ENCODE measurements around the gene ABL2.

The ABL2 gene

DNA sequence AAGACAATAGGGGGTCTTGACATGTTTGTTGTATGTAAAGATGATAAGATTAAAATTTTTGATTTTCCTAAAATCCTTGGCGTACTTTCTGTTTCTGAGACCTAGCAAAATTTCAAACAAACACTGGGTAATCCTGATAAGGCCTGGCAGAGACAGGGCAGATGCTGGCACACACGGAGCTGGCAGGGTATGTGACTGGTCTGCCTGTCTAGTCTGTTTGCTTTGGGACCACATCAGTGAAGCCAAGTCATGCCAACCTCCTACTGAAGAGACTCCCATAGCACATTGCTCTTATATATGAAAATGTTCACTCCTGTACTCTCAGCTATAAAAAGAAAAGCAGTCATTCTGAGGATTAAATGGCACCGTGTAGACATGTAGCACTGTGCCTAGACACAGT, 133.6 kb downstream of the ABL2 start:
- no peak for DNase-seq (ENCODE audit: low read depth in 1 of 2, low spot score in 1 of 2)

DNA sequence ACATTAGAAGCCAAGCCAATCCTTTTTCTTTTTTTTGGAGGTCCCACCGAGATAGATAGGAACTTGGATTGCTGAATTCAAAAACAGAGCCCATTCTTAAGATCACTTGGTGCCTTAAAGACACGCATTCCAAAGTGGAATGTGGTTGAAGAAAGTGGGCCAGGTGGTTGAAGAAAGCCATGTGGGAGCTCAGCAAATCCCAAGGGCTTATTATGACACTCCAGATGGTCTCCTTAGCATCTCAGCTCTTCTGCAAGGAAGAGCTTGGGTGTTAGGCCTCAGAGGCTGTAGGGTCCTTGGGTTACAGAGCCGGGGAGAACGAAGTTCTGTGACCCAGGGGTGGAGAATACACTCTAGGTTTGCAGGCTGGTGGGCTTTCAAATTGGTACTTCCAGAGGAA, 134.1 kb downstream of the ABL2 start:
- no peak for DNase-seq (ENCODE audit: low read depth in 1 of 2, low spot score in 1 of 2)

DNA sequence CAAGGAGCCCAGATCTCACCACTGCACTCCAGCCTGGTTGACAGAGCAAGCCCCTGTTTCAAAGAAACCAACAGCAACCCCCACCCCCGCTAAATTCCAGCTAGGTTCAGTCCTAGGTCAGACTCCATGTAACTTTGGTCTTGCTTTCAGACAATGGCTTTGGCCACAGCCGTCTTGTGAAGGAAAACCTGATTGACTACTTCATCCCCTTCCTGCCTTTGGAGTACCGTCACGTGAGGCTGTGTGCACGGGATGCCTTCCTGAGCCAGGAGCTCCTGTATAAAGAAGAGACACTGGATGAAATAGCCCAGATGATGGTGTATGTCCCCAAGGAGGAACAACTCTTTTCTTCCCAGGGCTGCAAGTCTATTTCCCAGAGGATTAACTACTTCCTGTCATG, 134.7 kb downstream of the ABL2 start:
- DNase-seq (ENCODE audit: low read depth in 1 of 2, low spot score in 1 of 2): no peak

DNA sequence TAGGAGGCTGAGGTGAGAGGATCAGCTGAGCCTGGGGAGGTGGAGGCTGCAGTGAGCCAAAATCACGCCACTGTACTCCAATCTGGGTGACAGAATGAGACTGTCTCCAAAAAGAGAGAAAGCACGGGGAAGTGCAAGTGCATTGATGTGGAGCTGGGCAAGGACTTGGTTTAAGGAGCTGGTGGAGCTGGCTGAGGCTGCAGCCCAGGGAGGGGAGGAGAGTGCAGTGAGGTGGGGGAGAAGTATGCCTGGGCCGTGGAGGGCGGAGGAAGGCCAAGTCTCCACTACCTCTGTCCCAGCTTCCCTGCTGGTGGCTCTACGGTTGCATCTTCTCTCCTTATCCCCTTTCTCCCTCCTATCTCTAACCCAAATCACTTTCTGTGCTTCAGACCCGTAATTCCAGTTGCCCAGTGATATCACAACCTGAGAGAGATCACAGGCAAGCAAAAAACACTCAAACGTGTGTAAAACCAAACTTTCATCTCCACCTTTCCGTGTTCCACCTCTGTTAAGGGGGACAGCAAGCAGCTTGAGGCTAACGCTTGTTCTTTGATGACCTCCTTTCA, 136.5 kb downstream of the ABL2 start:
- DNase-seq (ENCODE audit: low read depth in 1 of 2, low spot score in 1 of 2): no peak

DNA sequence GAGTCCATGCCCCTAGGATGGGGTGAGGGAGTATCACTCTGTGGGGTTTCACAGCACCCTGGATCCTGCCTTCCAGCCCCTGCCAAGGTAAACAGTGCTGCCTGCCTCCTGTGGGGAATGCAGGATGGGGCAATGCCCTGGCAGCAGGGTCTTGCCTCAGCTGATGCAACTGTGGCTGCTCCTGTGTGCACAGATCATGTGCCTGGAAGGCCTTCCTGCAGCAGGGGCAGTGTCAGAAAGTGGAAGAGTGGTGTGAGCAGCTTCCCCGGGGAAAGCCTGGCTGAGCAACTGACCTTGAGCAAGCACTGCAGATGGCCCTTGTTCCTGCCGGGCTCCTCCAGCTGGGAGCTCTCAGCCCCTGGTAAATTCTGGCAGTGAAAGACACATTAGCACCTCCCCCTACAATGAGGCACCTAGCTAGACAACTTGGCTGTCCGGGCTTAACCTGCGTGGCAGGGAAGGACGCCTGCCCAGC, 137.7 kb downstream of the ABL2 start:
- no peak for DNase-seq (ENCODE audit: low read depth in 1 of 2, low spot score in 1 of 2)

DNA sequence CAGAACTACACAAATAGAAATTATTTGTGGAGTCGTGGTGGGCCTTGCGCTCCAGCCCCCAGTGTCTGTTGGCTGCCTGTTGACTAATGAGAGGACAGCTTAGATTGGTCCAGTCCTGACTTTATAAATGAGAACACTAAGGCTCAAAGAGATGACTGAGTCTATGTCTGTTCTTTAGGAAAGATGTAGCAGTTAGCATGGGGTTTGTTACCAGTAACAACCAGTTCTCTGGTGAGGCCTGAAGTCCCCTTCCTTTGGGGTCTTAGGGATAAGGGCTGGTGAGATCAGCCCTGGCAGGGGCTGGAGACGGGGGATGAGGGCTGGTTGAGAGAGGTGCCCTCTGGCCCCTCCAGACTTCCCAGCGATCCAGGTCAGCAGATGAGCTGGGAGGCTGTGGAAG, 138.6 kb downstream of the ABL2 start:
- no peak for DNase-seq (ENCODE audit: low read depth in 1 of 2, low spot score in 1 of 2)

DNA sequence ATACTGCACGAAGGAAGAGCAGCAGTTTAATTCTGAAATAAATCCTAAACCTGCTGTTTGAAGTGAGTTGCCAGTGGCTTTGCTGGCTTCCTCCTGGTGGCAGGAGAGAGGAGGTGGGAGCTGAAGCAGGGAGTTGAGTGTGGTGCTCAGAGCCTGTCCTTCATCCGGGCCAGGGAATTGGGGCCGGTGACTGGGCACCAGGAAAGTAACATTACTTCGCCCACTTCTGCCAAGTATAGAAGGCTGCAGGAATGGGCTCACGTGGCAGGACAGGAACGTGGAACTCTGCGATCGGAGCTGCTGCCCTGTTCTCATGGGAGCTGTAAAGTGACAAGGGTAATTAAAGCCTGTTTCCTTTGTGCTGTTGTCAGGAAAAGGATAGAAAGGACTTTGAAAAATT, 139.0 kb downstream of the ABL2 start:
- DNase-seq (ENCODE audit: low read depth in 1 of 2, low spot score in 1 of 2): no peak

DNA sequence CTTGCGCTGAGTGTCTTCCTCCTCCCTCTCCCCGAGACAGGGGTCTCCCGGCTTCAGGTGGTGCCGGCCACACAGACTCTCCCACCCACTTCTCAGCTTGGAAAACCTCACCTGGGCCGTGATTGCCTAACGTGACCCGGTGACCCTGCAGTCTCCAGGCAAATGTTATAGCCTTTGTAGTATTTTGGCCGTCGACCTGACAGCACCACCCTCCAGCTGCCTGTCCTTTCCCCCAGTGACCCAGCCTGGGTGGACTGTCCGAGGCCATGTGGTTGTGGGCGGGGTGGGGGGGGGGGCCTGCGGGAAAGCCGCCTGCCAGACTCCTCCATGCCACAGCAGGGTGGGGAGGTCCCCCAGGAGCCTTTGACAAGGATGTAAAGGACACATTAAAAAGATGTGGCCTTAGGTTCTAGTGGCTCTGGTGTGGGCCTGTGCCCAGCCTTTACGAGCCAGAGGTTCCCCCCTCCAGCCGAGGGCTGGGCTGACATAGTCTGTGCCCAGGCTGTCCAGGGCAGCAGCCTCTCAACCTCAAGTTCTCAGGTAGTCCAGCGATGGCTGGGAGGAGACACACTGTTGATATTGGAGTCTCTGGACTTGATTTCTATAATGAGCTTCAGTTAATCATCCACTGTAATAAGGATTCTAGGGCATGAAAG, 139.5 kb downstream of the ABL2 start:
- DNase-seq (ENCODE audit: low read depth in 1 of 2, low spot score in 1 of 2): no peak

DNA sequence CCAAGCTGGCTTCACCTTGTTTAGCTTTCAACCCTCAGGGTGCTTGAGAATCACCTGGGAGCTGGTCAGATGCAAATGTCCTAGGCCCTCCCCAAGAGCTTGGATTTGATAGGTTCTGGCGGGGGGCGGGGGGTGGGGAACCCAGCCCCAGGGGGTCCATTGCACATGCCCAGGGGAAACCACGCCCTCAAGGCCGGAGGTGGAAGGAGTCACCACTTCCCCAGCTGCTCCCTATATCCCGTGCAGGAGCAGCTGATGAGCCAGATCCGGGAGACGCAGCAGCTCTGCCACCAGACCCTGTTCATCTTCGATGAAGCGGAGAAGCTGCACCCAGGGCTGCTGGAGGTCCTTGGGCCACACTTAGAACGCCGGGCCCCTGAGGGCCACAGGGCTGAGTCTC, 141.8 kb downstream of the ABL2 start:
- no peak for DNase-seq (ENCODE audit: low read depth in 1 of 2, low spot score in 1 of 2)

DNA sequence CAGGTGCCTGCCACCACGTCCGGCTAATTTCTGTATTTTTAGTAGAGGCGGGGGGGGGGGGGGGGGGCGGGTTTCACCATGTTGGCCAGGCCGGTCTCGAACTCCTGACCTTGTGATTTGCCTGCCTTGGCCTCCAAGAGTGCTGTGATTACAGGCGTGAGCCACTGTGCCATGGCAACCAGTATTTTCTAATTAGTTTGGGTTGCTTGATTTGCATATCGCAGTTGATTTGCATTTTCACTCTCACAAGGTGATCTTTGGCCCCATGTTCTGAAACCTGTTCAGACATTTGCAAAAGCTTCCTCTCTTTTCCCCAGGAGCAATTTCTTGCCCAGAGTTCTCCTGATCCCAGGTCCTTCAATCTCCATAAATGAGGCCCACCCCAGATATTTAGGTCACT, 145.9 kb downstream of the ABL2 start:
- no peak for DNase-seq (ENCODE audit: low read depth in 1 of 2, low spot score in 1 of 2)

DNA sequence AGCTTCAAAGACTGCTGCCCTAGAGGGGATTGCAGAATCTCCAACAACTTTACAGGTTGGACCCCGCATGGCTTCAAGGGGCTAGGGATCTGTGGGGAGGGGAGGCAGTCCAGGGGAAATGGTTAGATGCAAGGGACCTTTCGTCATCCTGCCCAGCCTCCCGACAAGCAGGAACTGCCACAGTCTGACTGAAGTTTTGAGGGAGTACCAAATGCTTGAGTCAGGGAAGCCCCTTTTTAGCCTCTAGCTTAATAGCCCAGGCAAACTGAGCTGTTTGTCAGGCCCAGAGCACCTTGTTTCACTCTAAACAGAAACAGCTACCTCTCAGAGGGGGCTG, 146.5 kb downstream of the ABL2 start:
- DNase-seq (ENCODE audit: low read depth in 1 of 2, low spot score in 1 of 2): no peak

DNA sequence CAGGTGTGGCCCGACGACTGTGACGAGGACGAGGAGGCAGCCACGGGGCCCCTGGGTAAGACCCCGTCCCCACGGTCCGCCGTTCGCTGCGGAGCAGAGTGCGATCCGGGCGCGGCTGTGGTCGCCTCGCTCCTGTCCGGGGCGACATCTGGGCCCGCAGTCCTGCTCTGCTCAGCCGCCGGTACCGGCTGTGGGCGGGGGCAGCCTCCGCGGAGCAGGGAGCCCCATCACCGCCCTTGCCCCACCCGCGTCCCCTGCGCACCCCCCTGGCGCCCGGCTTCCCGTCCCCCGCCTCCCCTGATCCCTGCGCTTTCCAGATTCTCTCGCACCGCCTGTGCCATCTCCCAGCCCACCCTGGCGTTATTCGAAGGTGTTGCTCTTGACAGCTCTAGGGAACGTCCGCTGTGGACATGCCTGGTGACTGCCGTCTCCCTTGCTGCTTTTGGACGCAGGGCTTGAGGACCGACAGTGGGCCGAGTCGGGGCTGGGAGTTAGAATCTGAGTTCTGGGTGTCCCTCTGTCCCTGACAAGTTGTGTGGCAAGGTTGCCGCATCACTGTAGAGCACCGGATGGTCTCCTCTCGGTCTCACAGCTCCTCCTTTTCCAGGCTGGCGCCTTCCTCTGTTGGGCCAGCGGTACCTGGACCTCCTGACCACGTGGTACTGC, 147.0 kb downstream of the ABL2 start:
- DNase-seq (ENCODE audit: low read depth in 1 of 2, low spot score in 1 of 2): peak in 1 of 2 donors; percentile 9

DNA sequence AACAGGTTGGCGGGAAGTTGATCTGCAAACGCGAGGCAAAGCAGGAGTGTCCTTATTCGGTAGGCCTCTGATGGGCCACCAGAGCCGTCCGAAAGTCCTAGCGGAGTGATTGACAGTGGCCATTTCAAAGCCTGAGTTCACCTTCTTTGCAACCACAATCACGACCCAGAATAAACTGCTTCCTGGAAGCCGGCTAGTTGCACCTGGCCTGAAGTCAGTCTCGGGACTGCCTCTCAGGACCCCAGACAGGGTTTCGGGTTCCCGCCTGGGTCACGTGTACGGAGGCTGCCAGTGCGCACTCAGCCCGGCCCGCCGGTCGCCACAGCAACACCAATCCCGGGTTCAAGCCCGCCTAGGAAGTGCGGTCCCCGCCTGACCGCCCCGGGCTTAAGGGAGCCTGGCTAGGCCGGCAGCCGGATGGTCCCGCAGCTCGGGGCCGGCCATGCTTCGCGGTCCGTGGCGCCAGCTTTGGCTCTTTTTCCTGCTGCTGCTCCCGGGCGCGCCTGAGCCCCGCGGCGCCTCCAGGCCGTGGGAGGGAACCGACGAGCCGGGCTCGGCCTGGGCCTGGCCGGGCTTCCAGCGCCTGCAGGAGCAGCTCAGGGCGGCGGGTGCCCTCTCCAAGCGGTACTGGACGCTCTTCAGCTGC, 147.7 kb downstream of the ABL2 start, which contains the start of gene TOR3A:
TSS of gene TOR3A (plus strand) at position 384 of the 646 bp plus-strand sequence. CDS start at position 443, 59 bp downstream.
- peak; percentile 56 to 63 for DNase-seq (ENCODE audit: low read depth in 1 of 2, low spot score in 1 of 2)

DNA sequence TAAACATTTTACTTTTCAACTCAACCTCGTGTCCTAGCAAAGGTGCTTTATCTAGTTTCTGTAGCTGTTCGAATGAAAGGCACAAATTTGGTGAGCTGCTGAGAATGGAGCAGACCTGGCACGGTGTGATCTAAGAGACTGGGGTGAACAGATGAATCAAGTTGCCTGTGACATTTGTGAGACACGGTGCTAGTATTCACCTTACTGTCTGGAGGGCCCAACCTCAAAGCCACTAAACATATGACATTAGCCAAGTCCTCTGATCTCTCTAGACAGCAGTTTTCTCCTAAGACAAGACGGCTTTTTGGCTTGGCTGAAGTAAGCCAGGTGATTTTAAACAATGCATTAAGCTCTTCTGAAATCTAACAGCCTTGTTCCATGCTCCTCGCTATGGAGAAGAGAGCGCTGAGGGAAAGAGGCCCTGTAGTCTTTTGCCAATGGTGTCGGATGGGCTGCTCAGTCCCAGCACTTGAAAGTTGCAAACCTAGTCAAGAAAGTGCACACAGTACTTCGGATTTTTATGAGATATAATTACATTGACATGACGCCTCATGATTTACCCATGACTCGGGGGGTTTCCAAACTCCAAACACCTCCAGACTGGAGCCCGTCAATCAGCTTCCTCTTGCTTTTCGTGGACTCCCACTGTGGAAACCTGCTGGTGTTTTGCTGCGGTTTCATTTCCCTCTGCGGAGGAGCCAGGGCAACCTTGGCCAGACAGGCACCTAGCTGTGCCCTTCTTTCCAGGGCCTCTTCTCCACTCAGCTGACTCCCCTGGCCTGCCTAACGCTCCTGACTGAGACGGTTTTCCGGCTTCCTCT, 148.4 kb downstream of the ABL2 start:
- DNase-seq (ENCODE audit: low read depth in 1 of 2, low spot score in 1 of 2): peak in 1 of 2 donors; percentile 13

DNA sequence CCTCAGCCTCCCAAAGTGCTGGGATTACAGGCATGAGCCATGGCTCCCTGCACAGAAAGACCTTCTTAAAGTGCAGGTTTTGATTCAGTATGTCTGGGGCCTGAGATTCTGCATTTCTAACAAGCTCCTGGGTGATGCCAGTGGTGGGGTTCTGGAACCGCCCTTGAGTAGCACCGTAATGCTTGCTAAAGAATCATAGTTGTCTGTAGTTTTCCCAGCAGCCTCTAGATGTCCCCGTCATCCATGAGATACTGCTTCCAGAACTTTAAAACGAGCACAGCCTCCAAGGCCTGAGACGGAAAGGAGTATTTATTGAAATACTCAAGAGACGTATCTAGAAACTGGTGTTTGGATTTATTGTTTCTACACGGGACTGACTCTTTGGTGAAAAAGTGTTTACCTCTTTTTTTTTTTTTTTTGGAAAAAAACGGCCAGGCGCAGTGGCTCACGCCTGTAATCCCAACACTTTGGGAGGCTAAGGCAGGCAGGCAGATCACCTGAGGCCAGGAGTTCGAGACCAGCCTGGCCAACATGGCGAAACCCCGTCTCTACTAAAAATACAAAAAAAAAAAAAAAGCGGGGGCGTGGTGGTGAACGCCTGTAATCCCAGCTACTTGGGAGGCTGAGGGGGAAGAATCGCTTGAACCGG, 150.2 kb downstream of the ABL2 start:
- peak in 1 of 2 donors; percentile 14 for DNase-seq (ENCODE audit: low read depth in 1 of 2, low spot score in 1 of 2)

DNA sequence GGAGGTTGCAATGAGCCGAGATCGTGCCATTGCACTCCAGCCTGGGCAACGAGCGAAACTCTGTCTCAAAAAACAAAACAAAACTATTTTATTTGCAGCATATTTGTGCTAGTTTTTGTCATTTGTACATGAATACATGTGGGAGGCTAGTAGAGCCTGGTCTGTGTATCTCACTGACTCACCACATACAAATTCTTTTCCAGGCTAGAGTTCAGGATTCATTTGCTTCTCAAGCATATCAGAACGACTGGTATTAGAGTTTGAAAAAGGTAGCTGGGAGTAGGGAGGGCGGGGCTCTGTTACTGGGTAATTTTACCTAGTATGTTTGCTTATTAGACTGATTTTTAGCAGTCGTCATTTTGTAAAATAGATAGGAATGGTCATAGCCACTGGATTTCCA, 152.1 kb downstream of the ABL2 start:
- DNase-seq (ENCODE audit: low read depth in 1 of 2, low spot score in 1 of 2): no peak

DNA sequence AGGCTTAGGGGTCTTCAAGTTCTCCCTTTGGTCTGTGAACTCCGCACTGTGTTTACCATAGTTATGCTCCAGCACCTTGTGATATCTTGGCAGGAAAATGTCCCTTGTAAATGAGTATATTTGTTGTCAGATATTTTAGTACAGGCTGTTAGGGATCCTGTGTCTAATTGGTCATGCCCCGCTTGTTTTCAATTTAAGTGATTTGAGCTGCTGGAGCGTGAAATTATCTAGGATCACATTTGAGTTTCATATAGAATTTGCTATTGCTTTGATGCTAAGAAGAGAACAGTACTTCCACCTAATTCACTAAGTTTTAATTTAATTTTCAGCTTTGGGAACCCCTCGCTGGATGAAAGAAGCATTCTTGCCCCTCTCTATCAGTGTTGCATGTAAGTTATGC, 163.0 kb downstream of the ABL2 start:
- DNase-seq (ENCODE audit: low read depth in 1 of 2, low spot score in 1 of 2): no peak

DNA sequence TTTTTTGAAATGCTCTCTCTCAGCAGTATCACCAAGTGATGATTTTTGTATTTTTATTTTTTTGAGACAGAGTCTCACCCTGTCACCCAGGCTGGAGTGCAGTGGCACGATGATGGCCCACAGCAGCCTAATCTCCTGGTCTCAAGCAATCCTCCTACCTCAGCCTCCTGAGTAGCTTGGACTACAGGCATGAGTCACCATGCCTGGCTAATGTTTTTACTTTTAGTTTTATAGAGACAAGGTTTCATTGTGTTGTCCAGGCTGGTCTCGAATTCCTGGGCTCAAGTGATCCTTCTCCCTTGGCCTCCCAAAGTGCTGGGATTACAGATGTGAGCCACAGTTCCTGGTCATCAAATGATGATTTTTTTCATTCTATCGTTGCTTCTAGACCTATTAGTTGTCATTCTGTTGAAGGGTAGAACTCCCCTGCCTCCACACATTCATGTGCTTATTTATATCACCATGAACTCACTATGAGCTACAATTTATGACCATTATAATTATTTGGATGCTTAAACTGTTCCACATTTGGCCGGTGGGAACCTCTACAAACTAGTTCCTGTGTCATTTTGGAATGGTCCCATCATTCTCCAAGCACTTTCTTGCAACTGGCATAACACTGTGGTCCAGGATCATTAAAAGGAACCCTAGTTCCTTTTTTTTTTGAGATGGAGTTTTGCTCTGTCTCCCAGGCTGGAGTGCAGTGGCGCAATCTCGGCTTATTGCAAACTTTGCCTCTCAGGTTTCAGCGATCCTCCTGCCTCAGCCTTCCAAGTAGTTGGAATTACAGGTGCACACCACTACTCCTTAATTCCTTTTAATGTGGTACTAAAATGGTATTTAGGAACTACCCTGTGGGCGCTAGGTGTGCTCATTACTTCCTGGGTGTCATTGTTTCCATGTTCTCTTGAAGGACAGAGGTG, 167.9 kb downstream of the ABL2 start:
- no peak for DNase-seq (ENCODE audit: low read depth in 1 of 2, low spot score in 1 of 2)
